PC-3 (cell line): ENCODE results near the gene ARSD. TPM values are rescaled to one million over a fixed set of nuclear protein-coding genes. Genes with fewer than 3 reads are reported as not detected.

Experiments used
- ATAC-seq: fragments of 200-7000 bp; cut with Tn5 transposase; 2 replicates; pipeline ENCODE4 v1.9.1; 2020; ENCODE audit warnings: mild to moderate bottlenecking, moderate library complexity
- BruUV-seq: library from RNA; stranded (reverse); fragments of 400-500 nt; replicated peaks from 2 replicates; lab custom pipeline; 2021; lab: Mats Ljungman, UMichigan
- CTCF ChIA-PET: fragments of 300-600 bp; sonication (Branson Sonifier 250); formaldehyde crosslinking; loops from one replicate; lab custom pipeline; 2022; ENCODE audit warnings: antibody characterized with exemption; lab: Charles Lee
- POLR2A ChIA-PET: fragments of 300-600 bp; sonication (Branson Sonifier 250); formaldehyde crosslinking; loops from one replicate; lab custom pipeline; 2022; ENCODE audit warnings: antibody characterized with exemption; ENCODE audit not compliant: unreplicated experiment; lab: Charles Lee
- DNase-seq: peaks from one replicate; pipeline ENCODE4 v3.0.0-alpha.2; 2015
- H2AFZ ChIP-seq: fragments of 300-600 bp; sonication (generic); 2 replicates; pipeline ENCODE4 v1.6.0; 2016; ENCODE audit warnings: antibody characterized with exemption, low read length
- H3F3A ChIP-seq: fragments of 300-600 bp; sonication (generic); one replicate; pipeline ENCODE4 v1.6.0; 2017; ENCODE audit warnings: antibody characterized with exemption, low read length, control low read depth, mild to moderate bottlenecking; ENCODE audit not compliant: unreplicated experiment
- H3K27ac ChIP-seq: fragments of 300-600 bp; sonication (generic); 2 replicates; pipeline ENCODE4 v1.5.1; 2016; ENCODE audit warnings: mild to moderate bottlenecking, low read length
- H3K27me3 ChIP-seq: fragments of 300-600 bp; sonication (generic); 2 replicates; pipeline ENCODE4 v1.6.1; 2016; ENCODE audit warnings: low read length, mixed read lengths
- H3K36me3 ChIP-seq: fragments of 300-600 bp; sonication (generic); 2 replicates; pipeline ENCODE4 v1.6.1; 2016; ENCODE audit warnings: low read depth, mixed run types, low read length, mixed read lengths
- H3K4me1 ChIP-seq: fragments of 300-600 bp; sonication (generic); 2 replicates; pipeline ENCODE4 v1.5.1; 2016; ENCODE audit warnings: low read length; ENCODE audit not compliant: insufficient read depth
- H3K4me2 ChIP-seq: fragments of 300-600 bp; sonication (generic); 2 replicates; pipeline ENCODE4 v1.6.0; 2016; ENCODE audit warnings: low read length
- H3K4me3 ChIP-seq: fragments of 300-600 bp; sonication (generic); 2 replicates; pipeline ENCODE4 v1.5.1; 2016; ENCODE audit warnings: mild to moderate bottlenecking, low read length, mixed read lengths
- H3K79me2 ChIP-seq: fragments of 300-600 bp; sonication (generic); 2 replicates; pipeline ENCODE4 v1.6.1; 2017; ENCODE audit warnings: low read length, mixed read lengths
- H3K9ac ChIP-seq: fragments of 300-600 bp; sonication (generic); 2 replicates; pipeline ENCODE4 v1.6.0; 2016; ENCODE audit warnings: mild to moderate bottlenecking, low read length
- H3K9me2 ChIP-seq: fragments of 300-600 bp; sonication (generic); replicated peaks from 2 replicates; pipeline ENCODE4 v1.6.1; 2016; ENCODE audit warnings: mixed run types, low read length, mixed read lengths
- H3K9me3 ChIP-seq: fragments of 300-600 bp; sonication (generic); 2 replicates; pipeline ENCODE4 v1.6.1; 2016; ENCODE audit warnings: low read length, mixed read lengths
- H4K20me1 ChIP-seq: fragments of 300-600 bp; sonication (generic); 2 replicates; pipeline ENCODE4 v1.6.1; 2016; ENCODE audit warnings: low read length, mixed read lengths
- EZH2 ChIP-seq: fragments of 300-600 bp; sonication (generic); IDR thresholded peaks from one replicate; pipeline ENCODE4 v1.6.1; 2017; ENCODE audit warnings: antibody characterized with exemption, mild to moderate bottlenecking, low read length; ENCODE audit not compliant: unreplicated experiment
- EZH2phosphoT487 ChIP-seq: fragments of 300-600 bp; sonication (generic); IDR thresholded peaks from 2 replicates; pipeline ENCODE4 v1.6.1; 2018; ENCODE audit warnings: mild to moderate bottlenecking, antibody characterized with exemption, low read length, borderline replicate concordance
- intact Hi-C: fragments of 100-400 bp; cut with micrococcal nuclease; formaldehyde crosslinking; loops from 2 replicates; pipeline ENCODE4 v1.9.0; 2023
- total RNA-seq: library from RNA; depleted of rRNA; stranded (reverse); fragments of >200 nt; gene quantifications from 2 replicates; pipeline ENCODE4 v1.2.3, GENCODE V29; 2014; rRNA removed
- TF ChIP-seq, protein P1 (sequence below): fragments of 300-600 bp; sonication (generic); conservative IDR thresholded peaks from 2 replicates; pipeline ENCODE4 v1.5.1; 2017; ENCODE audit warnings: antibody characterized with exemption, low read depth, mild to moderate bottlenecking, low read length

Gene ARSD
- total RNA-seq, 1 experiment from 2014 or later, result 13.8 TPM

DNA sequence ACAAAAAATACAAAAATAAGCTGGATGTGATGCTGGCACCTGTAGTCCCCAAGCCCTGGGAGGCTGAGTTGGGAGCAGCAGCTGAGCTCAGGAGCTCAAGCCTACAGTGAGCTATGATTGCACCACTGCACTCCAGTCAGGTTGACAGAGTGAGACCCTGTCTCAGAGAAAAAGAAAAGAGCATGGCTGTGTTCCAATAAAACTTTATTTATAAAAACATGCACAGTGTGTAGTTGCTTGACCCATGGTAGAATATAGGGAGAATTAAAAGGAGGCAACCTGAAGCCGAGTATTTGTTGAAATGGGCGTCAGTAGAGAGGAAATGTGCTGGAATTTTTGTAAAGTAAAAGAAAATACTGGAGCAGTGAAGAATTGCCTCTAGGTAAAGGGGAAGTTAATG lies 73.4 kb downstream of the ARSD start:
- H4K20me1 ChIP-seq, result no peaks in the 10 kb centered on the region
- no peaks in the 10 kb centered on the region for H3K27me3 ChIP-seq
- no peak overlapping the region for H2AFZ ChIP-seq
- H3K4me2 ChIP-seq, result no peak overlapping the region
- H3K9me2 ChIP-seq, result no peaks in the 10 kb centered on the region
- POLR2A ChIA-PET, result no interaction called here
- H3K79me2 ChIP-seq, result no peaks in the 10 kb centered on the region
- no peak overlapping the region for H3K4me3 ChIP-seq
- BruUV-seq, result no TSS peak
- CTCF ChIA-PET, result no interaction called here
- no peak overlapping the region for H3K9ac ChIP-seq
- no peaks in the 10 kb centered on the region for H3F3A ChIP-seq
- intact Hi-C loops, result no loop called here
- no peaks in the 10 kb centered on the region for H3K36me3 ChIP-seq
- no peaks in the 10 kb centered on the region for H3K4me1 ChIP-seq
- H3K27ac ChIP-seq, result no peak overlapping the region
- H3K9me3 ChIP-seq, result no peaks in the 10 kb centered on the region
- no peak for ATAC-seq
- no peak for DNase-seq
- TF ChIP-seq, protein P1, sequence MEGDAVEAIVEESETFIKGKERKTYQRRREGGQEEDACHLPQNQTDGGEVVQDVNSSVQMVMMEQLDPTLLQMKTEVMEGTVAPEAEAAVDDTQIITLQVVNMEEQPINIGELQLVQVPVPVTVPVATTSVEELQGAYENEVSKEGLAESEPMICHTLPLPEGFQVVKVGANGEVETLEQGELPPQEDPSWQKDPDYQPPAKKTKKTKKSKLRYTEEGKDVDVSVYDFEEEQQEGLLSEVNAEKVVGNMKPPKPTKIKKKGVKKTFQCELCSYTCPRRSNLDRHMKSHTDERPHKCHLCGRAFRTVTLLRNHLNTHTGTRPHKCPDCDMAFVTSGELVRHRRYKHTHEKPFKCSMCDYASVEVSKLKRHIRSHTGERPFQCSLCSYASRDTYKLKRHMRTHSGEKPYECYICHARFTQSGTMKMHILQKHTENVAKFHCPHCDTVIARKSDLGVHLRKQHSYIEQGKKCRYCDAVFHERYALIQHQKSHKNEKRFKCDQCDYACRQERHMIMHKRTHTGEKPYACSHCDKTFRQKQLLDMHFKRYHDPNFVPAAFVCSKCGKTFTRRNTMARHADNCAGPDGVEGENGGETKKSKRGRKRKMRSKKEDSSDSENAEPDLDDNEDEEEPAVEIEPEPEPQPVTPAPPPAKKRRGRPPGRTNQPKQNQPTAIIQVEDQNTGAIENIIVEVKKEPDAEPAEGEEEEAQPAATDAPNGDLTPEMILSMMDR, result no peak
- no peak for TF ChIP-seq EZH2

DNA sequence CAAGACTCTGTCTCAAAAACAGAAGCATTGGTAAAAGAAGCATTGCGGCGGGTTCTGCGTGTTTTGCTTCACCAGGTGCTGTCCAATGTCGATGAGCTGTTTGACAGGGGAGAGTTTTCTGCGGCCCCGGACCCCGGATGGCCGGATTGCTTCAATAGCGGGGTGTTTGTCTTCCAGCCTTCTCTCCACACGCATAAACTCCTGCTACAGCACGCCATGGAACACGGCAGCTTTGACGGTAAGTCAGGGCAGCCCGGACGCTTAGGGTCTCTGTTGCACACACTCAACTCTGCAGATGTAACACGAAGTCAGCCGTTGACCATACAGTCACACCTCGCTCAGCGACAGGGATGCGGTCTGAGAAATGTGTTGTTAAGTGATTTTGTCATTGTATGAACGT lies 74.2 kb downstream of the ARSD start:
- CTCF ChIA-PET, result no interaction called here
- no peak for DNase-seq
- no peak for TF ChIP-seq EZH2phosphoT487
- TF ChIP-seq, protein P1, result no peak
- no peak for TF ChIP-seq EZH2
- Histone ChIP-seq H4K20me1 (no peaks in the 10 kb centered on the region), H3F3A (no peaks in the 10 kb centered on the region), H3K79me2 (no peaks in the 10 kb centered on the region), H2AFZ (no peak overlapping the region), H3K9me2 (no peaks in the 10 kb centered on the region), H3K4me3 (no peak overlapping the region), H3K4me2 (no peak overlapping the region), H3K4me1 (no peaks in the 10 kb centered on the region), H3K27ac (no peak overlapping the region), H3K36me3 (no peaks in the 10 kb centered on the region), H3K9me3 (no peaks in the 10 kb centered on the region), H3K27me3 (no peaks in the 10 kb centered on the region), H3K9ac (no peak overlapping the region)
- ATAC-seq, result no peak
- intact Hi-C loops, result no loop called here
- POLR2A ChIA-PET, result no interaction called here
- BruUV-seq, result no TSS peak

Other genes with a start within 250 kb of the ARSD start
- gene CD99, start 238.0 kb downstream of the ARSD start, total RNA-seq, result 202 and 325 TPM in 2 replicates
- not detected in 2 replicates for gene XG, start 177.3 kb downstream of the ARSD start, total RNA-seq
- 0.58 and 1.7 TPM in 2 replicates for gene GYG2, start 100.4 kb downstream of the ARSD start, total RNA-seq
- gene ARSH, start 77.2 kb upstream of the ARSD start, total RNA-seq, result not detected in 2 replicates
- not detected in 2 replicates for gene ARSF, start 112.1 kb upstream of the ARSD start, total RNA-seq